GM11168 (cell line): ENCODE data around the gene PREX1.

Source experiments
- in situ Hi-C: fragments of 300-500 bp; cut with MboI; formaldehyde crosslinking; loops from one replicate; pipeline ENCODE4 v1.12.0; 2022; ENCODE audit warnings: low sequenced_read_pairs; ENCODE audit not compliant: unreplicated experiment

Gene PREX1

DNA sequence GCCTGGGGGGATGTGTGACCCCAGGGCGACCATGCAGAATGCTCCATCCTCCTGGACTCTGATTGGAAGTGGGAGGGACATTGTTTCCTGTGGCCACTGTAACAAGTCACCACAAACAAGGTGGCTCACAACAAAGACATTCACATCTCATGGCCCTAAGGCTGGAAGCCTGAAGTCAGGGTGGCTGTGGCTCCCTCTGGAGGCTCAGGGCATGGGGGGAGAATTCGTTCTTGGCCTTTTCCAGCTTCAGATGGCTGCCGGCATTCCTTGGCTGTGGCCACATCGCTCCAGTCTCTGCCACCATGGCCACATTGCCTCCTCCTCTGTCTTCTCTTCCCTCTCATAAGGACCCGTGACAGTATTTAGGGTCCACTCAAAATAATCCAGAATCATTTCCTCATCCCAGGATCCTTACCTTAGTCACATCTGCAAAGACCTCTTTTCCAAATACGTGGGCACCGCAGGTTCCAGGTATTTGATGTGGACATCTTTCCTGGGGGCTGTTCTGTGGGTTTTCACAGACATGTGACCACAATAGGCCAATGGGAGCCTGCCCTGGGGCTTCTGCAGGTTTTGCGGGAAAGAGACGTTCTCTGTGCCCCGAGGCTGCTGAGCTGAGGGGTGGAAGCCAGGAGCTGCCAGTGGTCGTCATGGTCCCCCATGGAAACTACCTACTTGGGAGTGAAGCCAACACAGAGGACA lies 249.3 kb downstream of the PREX1 start:
- in situ Hi-C loops: no loop called here

DNA sequence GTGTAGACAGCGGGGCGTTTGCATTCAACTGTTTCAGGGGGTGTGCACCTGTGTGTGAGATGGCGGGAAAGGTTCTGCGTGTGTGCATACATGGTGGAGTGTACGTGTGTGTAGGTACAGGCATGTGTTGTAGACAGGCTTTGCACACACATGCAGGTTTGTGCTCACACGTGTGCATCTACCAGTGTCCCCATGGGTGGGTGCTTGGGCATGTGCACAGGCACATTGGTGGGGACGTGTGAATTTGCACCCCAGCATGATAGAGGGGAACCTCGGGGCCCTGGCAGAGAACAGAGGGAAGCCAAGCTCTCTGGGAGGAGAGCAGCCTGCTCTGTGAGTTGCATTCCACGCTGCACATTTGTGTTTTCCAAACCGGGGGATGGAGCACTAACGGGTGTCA lies 250.2 kb downstream of the PREX1 start:
- in situ Hi-C loops: no loop called here

DNA sequence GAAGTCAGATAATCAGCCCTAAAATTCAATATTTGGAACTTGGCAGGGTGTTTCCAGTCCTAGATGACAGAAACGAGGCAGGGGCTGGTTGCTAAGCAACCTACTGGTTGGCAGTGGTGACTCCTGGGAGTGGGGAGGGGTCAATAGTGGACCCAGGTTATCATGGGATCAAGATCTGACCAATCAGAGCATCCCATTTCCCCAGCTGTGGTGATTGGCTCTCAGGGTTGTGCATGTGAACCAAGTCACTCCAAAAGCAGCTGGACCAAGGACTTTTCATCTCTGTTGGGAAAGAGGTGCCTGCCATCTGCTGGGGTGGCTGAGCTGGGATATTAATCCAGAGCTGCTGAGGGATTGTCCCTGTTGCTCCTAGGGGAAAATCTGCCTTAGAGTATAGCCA lies 253.4 kb downstream of the PREX1 start:
- in situ Hi-C loops: no loop called here
